SW480 (cell line): Measurements from ENCODE around the gene GRIK3.
A peak's percentile ranks its signal among the peaks of the same experiment; 100 is the strongest.
"Not testable (repeated sequence)": the region's sequence is repeated elsewhere in the genome, so short reads cannot be mapped to it uniquely, and the experiment has no call there.

Source experiments
- DNase-seq: peaks from one replicate; pipeline ENCODE4 v3.0.0-alpha.2; 2016; ENCODE audit warnings: low spot score

The GRIK3 gene

GRCh38 chr1:36783475-36783874 is 250.8 kb downstream of the GRIK3 start:
- no peak for DNase-seq

DNA sequence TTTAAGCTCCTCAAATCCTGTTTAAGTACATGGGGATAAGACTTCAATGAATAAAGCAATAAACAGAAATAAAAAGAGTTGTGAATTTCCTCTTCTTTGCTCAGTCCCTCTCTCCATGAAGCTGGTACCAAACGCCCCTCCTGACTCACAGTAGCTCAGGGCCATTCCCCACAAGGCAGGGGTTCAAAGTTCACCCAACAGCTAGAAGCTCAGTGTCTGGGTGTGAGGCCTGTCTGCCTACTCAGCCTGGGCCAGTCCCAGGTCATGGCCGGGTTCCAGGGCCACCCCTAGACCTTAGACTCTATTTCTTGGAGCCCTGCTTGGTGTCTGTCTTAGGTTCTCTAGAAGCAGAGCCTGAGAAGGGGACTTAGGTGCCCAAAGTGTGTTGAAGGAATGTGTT is 251.5 kb downstream of the GRIK3 start:
- no peak for DNase-seq

GRCh38 chr1:36782085-36782484 is 252.2 kb downstream of the GRIK3 start:
- no peak for DNase-seq

DNA sequence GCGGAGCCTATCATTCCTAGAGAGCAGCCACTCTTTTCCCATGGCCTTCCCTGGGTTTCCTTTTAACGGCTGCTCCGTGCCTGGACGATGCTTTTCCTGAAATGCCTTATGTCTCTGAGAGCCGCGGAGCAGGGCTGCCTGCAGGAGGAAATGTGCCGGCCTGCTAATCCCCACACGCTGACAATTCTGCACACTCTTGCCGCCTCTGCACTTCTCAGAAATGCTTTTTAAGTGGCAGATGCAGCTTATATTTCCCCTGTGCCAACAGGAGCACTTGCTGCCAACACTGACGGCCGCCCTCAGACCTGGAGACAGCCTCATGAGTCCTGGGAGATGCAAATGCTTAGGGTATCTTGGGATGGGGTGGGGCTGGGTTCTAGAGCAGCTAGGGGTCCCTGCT is 253.2 kb downstream of the GRIK3 start:
- no peak for DNase-seq

- no peak for DNase-seq
Observed at GRCh38 chr1:36778740-36779139, 255.6 kb downstream of the GRIK3 start.

GRCh38 chr1:36776948-36777831 is 257.1 kb downstream of the GRIK3 start:
- no peak for DNase-seq

DNA sequence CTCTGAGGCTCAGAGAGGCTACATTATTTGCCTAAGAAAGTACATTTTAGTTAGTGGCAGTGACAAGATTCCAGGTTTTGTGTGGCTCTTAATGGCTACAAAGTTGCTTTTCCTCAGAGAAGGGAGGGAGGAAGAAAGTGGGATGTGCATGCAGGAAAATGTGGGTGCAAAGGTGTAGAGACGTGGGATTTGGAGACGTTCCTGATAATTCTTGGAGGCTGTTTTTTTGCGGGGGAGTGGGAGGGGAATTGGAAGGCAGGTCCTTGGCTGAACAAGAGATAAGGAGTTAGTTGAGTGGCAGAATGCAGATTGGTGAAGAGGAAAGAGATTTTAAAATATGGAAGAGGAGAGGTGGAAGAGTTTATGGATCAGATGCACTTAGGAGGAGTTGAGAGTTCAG is 258.1 kb downstream of the GRIK3 start:
- DNase-seq, result no peak

GRCh38 chr1:36775716-36776115 is 258.6 kb downstream of the GRIK3 start:
- DNase-seq, result no peak

- peak; percentile 18 for DNase-seq
Observed at GRCh38 chr1:36773827-36774541, 260.3 kb downstream of the GRIK3 start.

- DNase-seq, result no peak
Observed at GRCh38 chr1:36772647-36773495, 261.4 kb downstream of the GRIK3 start.

GRCh38 chr1:36771660-36772284 is 262.5 kb downstream of the GRIK3 start:
- DNase-seq, result no peak

GRCh38 chr1:36771240-36771639 is 263.1 kb downstream of the GRIK3 start:
- DNase-seq, result no peak

DNA sequence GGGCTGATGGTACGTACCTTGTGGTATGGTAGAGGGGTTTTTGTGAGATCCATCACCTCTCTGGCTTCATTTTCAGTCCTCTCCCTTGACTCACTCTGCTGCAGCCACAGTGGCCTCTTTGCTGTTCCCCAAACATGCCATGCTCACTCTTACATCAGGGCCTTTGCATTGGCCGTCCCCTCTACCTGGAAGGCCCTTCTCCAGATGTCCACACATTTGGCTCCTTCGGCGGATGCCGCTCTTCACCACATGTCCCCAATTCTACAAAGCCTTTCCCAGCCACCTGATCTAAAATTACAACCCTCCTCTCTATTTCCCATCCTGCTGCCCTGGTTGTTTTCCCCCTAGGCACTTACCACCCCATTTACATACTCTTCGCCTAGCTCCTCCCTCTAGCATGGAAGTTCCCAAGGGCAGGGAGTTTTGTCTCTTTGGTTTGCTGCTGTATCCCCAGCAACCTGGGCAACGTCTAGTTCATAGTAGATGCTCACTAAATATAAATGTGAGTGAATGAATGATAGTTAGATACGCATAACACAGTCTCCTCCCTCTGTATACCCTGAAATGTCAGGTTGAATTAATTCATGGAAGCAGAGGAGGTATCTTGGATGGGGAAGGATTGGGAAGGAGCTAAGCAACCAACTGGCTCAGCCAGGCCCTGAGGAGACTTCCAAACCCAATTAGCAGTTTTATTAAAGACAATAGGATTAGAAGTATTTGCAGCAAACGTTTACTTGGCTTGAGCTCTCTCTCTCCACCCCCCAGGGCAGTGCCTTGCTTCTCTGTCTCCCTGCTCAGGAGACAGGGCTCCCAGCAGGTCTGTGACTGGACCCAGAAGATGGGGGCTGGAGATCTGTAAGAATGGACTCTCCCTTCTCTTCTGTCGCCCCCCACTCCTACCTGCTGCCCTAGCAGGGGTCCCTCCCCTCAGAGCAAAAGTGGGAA is 264.2 kb downstream of the GRIK3 start:
- no peak for DNase-seq

DNA sequence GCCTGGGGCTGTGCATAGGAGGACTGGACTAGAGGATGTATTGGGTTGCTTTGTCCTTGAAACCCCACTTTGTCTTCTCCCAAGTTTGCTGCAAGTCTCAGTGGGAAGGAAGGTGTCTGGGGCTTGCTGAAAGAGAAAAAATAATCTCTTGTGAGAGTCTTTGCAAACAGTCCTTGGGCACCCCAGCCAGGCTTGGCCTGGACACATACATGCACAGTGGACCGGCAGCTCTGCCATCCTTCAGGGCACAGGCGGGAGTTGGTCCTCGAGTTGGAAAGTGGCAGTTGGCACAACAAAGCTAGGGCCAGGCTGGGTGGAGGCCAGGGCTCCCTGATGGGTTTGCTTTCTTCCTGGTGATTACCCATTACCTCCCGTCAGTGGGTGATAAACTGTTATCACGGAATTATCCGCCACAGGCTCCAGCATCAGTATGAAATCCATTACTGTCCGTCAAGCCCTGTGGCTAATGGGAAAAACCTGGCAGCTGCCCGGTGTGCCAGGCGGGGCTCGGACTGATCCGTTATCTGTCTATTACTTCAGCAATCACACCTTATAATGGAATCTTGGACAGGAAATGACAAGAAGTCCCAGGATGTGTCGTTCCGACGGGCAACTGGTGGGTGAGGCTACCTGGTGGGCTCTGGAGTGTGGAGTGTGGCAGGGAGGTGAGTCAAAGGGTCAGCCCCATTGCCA is 265.7 kb downstream of the GRIK3 start:
- no peak for DNase-seq

GRCh38 chr1:36767429-36767828 is 266.9 kb downstream of the GRIK3 start:
- not testable (repeated sequence) for DNase-seq

DNA sequence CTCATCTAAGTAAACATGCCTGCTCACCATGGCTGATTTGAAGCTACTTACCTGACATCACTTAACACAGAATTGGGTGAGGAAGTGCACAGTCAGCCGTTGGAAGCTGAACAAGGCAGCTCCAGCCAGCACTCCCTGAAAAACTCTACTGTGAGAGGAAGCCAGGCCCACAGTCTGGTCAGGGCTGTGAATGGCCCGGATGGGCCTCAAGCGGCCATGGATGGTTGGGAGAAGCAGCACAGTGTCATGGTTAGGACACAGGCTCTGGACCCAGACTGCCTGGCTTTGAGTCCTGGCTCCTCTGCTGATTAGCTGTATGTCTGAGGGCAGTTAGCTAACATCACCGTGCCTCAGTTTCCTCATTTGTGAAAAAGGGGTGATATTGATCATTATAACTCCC is 267.8 kb downstream of the GRIK3 start:
- DNase-seq, result no peak

- no peak for DNase-seq
Observed at GRCh38 chr1:36765785-36766300, 268.5 kb downstream of the GRIK3 start.

GRCh38 chr1:36764798-36765197 is 269.5 kb downstream of the GRIK3 start:
- DNase-seq, result no peak

DNA sequence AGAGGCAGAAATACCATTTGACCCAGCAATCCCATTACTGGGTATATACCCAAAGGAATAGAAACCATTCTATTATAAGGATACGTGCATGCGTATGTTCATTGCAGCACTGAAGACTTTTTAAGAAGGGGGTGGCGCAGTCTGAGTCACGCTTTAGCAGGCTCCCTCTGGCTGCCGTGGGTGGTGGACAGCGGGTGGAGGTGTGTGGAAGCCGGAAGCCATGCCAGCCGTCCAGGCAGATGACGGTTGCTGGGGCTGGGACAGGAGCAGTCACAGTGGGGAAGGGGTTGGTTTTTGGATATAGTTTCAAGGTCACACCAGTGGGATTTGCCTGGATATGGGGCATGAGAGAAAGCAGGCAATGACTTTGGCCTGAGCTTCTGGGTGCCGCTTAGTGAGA is 270.5 kb downstream of the GRIK3 start:
- no peak for DNase-seq

DNA sequence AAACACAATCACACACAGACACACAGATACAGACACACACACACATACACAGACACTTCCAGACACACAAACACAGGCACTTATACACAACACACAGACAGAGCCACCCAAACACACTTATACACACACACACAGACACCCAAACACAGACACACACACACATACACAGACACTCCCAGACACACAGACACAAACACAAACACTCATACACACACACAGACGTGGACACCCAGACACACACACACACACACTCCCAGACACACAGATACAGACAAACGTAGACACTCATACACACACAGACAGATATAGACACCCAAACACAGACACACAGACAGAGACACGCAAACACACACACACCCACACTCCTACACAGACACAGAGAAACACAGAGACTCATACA is 272.1 kb downstream of the GRIK3 start:
- no peak for DNase-seq
